ENCODE data around the gene SBSN. TPM values are rescaled to one million over a fixed set of nuclear protein-coding genes. Genes with fewer than 3 reads are reported as not detected.

SBSN gene
- total and polyA plus RNA-seq, 2 donors (not counting 1 experiment from before 2014, with no cell fraction given), result not detected

DNA sequence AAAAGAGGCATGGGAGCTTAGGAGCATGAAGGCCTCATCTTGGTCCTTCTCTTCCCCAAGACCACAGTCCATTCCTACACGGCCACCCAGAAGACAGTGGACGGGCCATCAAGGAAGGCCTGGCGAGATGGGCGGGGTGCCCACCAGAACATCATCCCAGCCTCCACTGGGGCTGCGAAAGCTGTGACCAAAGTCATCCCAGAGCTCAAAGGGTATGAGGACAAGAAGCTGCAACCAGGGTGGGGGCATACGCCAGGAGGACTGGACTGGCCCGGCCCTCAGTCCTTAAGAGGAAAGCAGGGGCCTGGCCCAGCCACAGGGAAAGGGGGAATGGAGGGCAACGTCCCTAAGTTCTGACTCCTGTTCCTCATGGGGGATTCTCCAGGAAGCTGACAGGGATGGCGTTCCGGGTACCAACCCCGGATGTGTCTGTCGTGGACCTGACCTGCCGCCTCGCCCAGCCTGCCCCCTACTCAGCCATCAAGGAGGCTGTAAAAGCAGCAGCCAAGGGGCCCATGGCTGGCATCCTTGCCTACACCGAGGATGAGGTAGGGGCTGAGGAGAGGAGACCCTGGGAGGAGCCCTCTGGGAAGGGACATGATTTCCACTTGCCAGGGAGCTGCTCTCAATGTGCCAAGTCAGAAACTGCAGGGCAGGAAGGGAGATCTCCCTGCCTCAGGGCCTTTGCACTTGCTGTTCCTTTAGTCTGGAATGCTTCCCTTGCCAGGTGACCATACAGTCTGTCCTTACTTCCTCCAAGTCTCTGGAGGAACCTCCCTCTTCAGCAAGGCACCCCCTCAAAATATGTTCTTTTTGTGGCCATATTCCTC lies 15.4 kb upstream of the SBSN start:
- H3K79me2 ChIP-seq (ENCODE audit: control insufficient read depth, insufficient read depth, low read length), result peaks cover 22% of the 10 kb centered on the region
- H3K4me2 ChIP-seq (replicated peaks; ENCODE audit: low read depth, low read length, poor library complexity, severe bottlenecking), result no peak overlapping the region
- intact Hi-C loops (cut with micrococcal nuclease), result loop anchor here (2.0 kb wide), 1 partner anchor 105 kb away; the partner anchor contains the start of gene COX6B1
- H3K4me1 ChIP-seq (ENCODE audit: control insufficient read depth in 2 of 2, insufficient read depth in 2 of 2, low read length in 2 of 2), result peaks cover 16 to 39% of the 10 kb centered on the region in 2 donors
- no peaks in the 10 kb centered on the region for H3K27me3 Mint-ChIP-seq
- H3K4me3 Mint-ChIP-seq, result peak overlapping the region; percentile 29
- H3K4me3 ChIP-seq (ENCODE audit: control extremely low read depth in 1 of 5, extremely low read depth in 1 of 5, insufficient read depth in 1 of 5, low read depth in 2 of 5, low read length in 4 of 5), result no peak overlapping the region
- ChIA-PET CTCF (interaction anchor here (1.5 kb wide), 1 partner anchor 33 kb away, joined by 5 read pairs; no protein-coding TSS in a partner anchor), POLR2A (no interaction called here)
- peaks cover 39% of the 10 kb centered on the region for H3K4me1 Mint-ChIP-seq
- ATAC-seq (ENCODE audit: low read depth), result no peak
- no peak for DNase-seq
- H3K27ac ChIP-seq (ENCODE audit: low read length in 2 of 2), result no peak overlapping the region
- H2AFZ ChIP-seq (ENCODE audit: insufficient read depth, low read depth, low read length, poor library complexity, severe bottlenecking), result no peak overlapping the region
- no peaks in the 10 kb centered on the region for H3K27me3 ChIP-seq (replicated peaks in 1 of 4; ENCODE audit: control extremely low read depth in 1 of 4, control insufficient read depth in 3 of 4, insufficient read depth in 4 of 4, low read length in 3 of 4)
- WGBS (ENCODE audit: insufficient coverage), result 99% methylated on average over 14 of the region's 15 CpGs
- H4K20me1 ChIP-seq (ENCODE audit: control insufficient read depth, insufficient read depth, low read length, poor library complexity, severe bottlenecking), result no peaks in the 10 kb centered on the region
- H3K9me3 ChIP-seq (ENCODE audit: control extremely low read depth in 1 of 3, control insufficient read depth in 2 of 3, insufficient read depth in 1 of 3, low read length in 2 of 3), result no peaks in the 10 kb centered on the region
- TF ChIP-seq, protein P1, sequence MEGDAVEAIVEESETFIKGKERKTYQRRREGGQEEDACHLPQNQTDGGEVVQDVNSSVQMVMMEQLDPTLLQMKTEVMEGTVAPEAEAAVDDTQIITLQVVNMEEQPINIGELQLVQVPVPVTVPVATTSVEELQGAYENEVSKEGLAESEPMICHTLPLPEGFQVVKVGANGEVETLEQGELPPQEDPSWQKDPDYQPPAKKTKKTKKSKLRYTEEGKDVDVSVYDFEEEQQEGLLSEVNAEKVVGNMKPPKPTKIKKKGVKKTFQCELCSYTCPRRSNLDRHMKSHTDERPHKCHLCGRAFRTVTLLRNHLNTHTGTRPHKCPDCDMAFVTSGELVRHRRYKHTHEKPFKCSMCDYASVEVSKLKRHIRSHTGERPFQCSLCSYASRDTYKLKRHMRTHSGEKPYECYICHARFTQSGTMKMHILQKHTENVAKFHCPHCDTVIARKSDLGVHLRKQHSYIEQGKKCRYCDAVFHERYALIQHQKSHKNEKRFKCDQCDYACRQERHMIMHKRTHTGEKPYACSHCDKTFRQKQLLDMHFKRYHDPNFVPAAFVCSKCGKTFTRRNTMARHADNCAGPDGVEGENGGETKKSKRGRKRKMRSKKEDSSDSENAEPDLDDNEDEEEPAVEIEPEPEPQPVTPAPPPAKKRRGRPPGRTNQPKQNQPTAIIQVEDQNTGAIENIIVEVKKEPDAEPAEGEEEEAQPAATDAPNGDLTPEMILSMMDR (IDR thresholded peaks at IDR 0.05), result no peak
- TF ChIP-seq EZH2 (IDR thresholded peaks at IDR 0.05; ENCODE audit: borderline replicate concordance, insufficient read depth, low read depth, low read length, poor library complexity, severe bottlenecking), result no peak
- H3K9me3 Mint-ChIP-seq (ENCODE audit: insufficient read depth), result no peaks in the 10 kb centered on the region
- no peak overlapping the region for H3K9ac ChIP-seq (ENCODE audit: low read length)
- no peak overlapping the region for H3K27ac Mint-ChIP-seq
- peaks cover 0 to 13% of the 10 kb centered on the region in 2 experiments for H3K36me3 ChIP-seq (replicated peaks in 1 of 2; ENCODE audit: control extremely low read depth in 1 of 2, control insufficient read depth in 1 of 2, extremely low read depth in 1 of 2, insufficient read depth in 2 of 2, low read length in 1 of 2)

- intact Hi-C loops (cut with micrococcal nuclease), result no loop called here
- Histone ChIP-seq H3K27me3 (replicated peaks in 1 of 4; ENCODE audit: control extremely low read depth in 1 of 4, control insufficient read depth in 3 of 4, insufficient read depth in 4 of 4, low read length in 3 of 4) (no peaks in the 10 kb centered on the region), H3K79me2 (ENCODE audit: control insufficient read depth, insufficient read depth, low read length) (peaks cover 11% of the 10 kb centered on the region), H3K9ac (ENCODE audit: low read length) (no peak overlapping the region), H3K27ac (ENCODE audit: low read length in 2 of 2) (no peak overlapping the region), H3K9me3 (ENCODE audit: control extremely low read depth in 1 of 3, control insufficient read depth in 2 of 3, insufficient read depth in 1 of 3, low read length in 2 of 3) (no peaks in the 10 kb centered on the region), H4K20me1 (ENCODE audit: control insufficient read depth, insufficient read depth, low read length, poor library complexity, severe bottlenecking) (no peaks in the 10 kb centered on the region), H3K4me3 (ENCODE audit: control extremely low read depth in 1 of 5, extremely low read depth in 1 of 5, insufficient read depth in 1 of 5, low read depth in 2 of 5, low read length in 4 of 5) (no peak overlapping the region), H3K36me3 (replicated peaks in 1 of 2; ENCODE audit: control extremely low read depth in 1 of 2, control insufficient read depth in 1 of 2, extremely low read depth in 1 of 2, insufficient read depth in 2 of 2, low read length in 1 of 2) (peaks cover 0 to 5% of the 10 kb centered on the region in 2 experiments), H2AFZ (ENCODE audit: insufficient read depth, low read depth, low read length, poor library complexity, severe bottlenecking) (no peak overlapping the region), H3K4me1 (ENCODE audit: control insufficient read depth in 2 of 2, insufficient read depth in 2 of 2, low read length in 2 of 2) (peaks cover 16 to 38% of the 10 kb centered on the region in 2 donors), H3K4me2 (replicated peaks; ENCODE audit: low read depth, low read length, poor library complexity, severe bottlenecking) (no peak overlapping the region)
- 95% methylated on average over 9 of the region's 11 CpGs for WGBS (ENCODE audit: insufficient coverage)
- DNase-seq (no peak), ATAC-seq (ENCODE audit: low read depth) (no peak)
- ChIA-PET POLR2A (interaction anchor here (0.6 kb wide), 2 partner anchors 119 to 445 kb away, joined by 4 read pairs; no protein-coding TSS in a partner anchor), CTCF (no interaction called here)
- H3K27ac Mint-ChIP-seq, result no peak overlapping the region
- no peaks in the 10 kb centered on the region for H3K27me3 Mint-ChIP-seq
- peaks cover 39% of the 10 kb centered on the region for H3K4me1 Mint-ChIP-seq
- H3K4me3 Mint-ChIP-seq, result no peak overlapping the region
- TF ChIP-seq EZH2 (IDR thresholded peaks at IDR 0.05; ENCODE audit: borderline replicate concordance, insufficient read depth, low read depth, low read length, poor library complexity, severe bottlenecking), result no peak
- TF ChIP-seq, protein P1 (IDR thresholded peaks at IDR 0.05), result no peak
- no peaks in the 10 kb centered on the region for H3K9me3 Mint-ChIP-seq (ENCODE audit: insufficient read depth)
Observed at GRCh38 chr19:35542209-35542608, 14.1 kb upstream of the SBSN start.

All from B cell (primary cell).